Caco-2 (cell line): ENCODE results near the gene CABP1. TPM values are rescaled to one million over a fixed set of nuclear protein-coding genes. Genes with fewer than 3 reads are reported as not detected.

ENCODE experiments used
- BruUV-seq: library from RNA; stranded (reverse); fragments of 400-500 nt; replicated peaks from 2 replicates; lab custom pipeline; 2021; lab: Mats Ljungman, UMichigan
- CTCF ChIA-PET: fragments of 300-600 bp; sonication (Branson Sonifier 250); formaldehyde crosslinking; loops from one replicate; lab custom pipeline; 2022; ENCODE audit warnings: antibody characterized with exemption; lab: Charles Lee
- POLR2A ChIA-PET: fragments of 300-600 bp; sonication (Branson Sonifier 250); formaldehyde crosslinking; loops from one replicate; lab custom pipeline; 2022; ENCODE audit warnings: antibody characterized with exemption; lab: Charles Lee
- DNase-seq, 2 experiments: peaks; one replicate each; pipeline versions ENCODE4 v3.0.0 to v3.0.0-alpha.2; 2020 to 2022
- H3K27me3 ChIP-seq: replicated peaks from 2 replicates; pipeline ENCODE4 v1.6.0; 2011; ENCODE audit warnings: low read length; ENCODE audit not compliant: control insufficient read depth, insufficient read depth
- H3K36me3 ChIP-seq: 2 replicates; pipeline ENCODE4 v1.5.1; 2011; ENCODE audit warnings: low read length; ENCODE audit not compliant: control insufficient read depth, insufficient read depth
- H3K4me1 ChIP-seq: fragments of 250-450 bp; sonication (Bioruptor Pico); 2 replicates; pipeline ENCODE4 v1.5.1; 2020; ENCODE audit warnings: mild to moderate bottlenecking
- H3K4me3 ChIP-seq: 2 replicates; pipeline ENCODE4 v1.5.1; 2011; ENCODE audit warnings: low read depth, mild to moderate bottlenecking, control low read depth, low read length
- H3K9me3 ChIP-seq: fragments of 250-450 bp; sonication (Bioruptor Pico); 2 replicates; pipeline ENCODE4 v1.5.1; 2020; ENCODE audit warnings: mild to moderate bottlenecking, moderate library complexity
- H3K27ac Mint-ChIP-seq: one replicate; pipeline ENCODE4 v1.8.0; 2022; ENCODE audit warnings: mixed read lengths; ENCODE audit not compliant: unreplicated experiment
- H3K27me3 Mint-ChIP-seq: one replicate; pipeline ENCODE4 v1.8.0; 2022; ENCODE audit warnings: mixed read lengths; ENCODE audit not compliant: insufficient read depth, unreplicated experiment
- H3K36me3 Mint-ChIP-seq: one replicate; pipeline ENCODE4 v1.8.0; 2022; ENCODE audit warnings: mild to moderate bottlenecking, mixed read lengths; ENCODE audit not compliant: insufficient read depth, unreplicated experiment
- H3K4me1 Mint-ChIP-seq: one replicate; pipeline ENCODE4 v1.8.0; 2022; ENCODE audit warnings: low read depth, mixed read lengths; ENCODE audit not compliant: unreplicated experiment
- H3K4me3 Mint-ChIP-seq: one replicate; pipeline ENCODE4 v1.8.0; 2022; ENCODE audit warnings: mild to moderate bottlenecking, moderate library complexity, mixed read lengths; ENCODE audit not compliant: unreplicated experiment
- H3K9me3 Mint-ChIP-seq: one replicate; pipeline ENCODE4 v1.8.0; 2022; ENCODE audit warnings: mixed read lengths; ENCODE audit not compliant: unreplicated experiment
- CTCF ChIP-seq, 2 experiments: fragments of 200-600 bp in 1 of 2; IDR thresholded peaks; 1 replicate in 1 of 2; 2 replicates in 1 of 2; pipeline versions ENCODE4 v1.5.1 to v1.8.0; 2011 to 2022; ENCODE audit warnings: antibody characterized with exemption in 1 of 2, control low read depth in 1 of 2, inconsistent platforms in 1 of 2, low read depth in 1 of 2, low read length in 1 of 2, mild to moderate bottlenecking in 1 of 2, moderate library complexity in 1 of 2; ENCODE audit not compliant: insufficient read depth in 1 of 2, severe bottlenecking in 1 of 2, unreplicated experiment in 1 of 2
- intact Hi-C: fragments of 100-400 bp; cut with micrococcal nuclease; formaldehyde crosslinking; loops from one replicate; pipeline ENCODE4 v1.10.0; 2022; ENCODE audit not compliant: unreplicated experiment
- total RNA-seq: library from RNA; stranded (reverse); gene quantifications from 2 replicates; pipeline ENCODE4 v1.2.3, GENCODE V29; 2022

The CABP1 gene
- total RNA-seq, 1 experiment from 2014 or later = 0.95 TPM

GRCh38 chr12:120643574-120643973, 3.1 kb downstream of the CABP1 start:
- DNase-seq = no peak
- Mint-ChIP-seq H3K36me3 (no peaks in the 10 kb centered on the region), H3K27ac (no peak overlapping the region), H3K9me3 (no peaks in the 10 kb centered on the region), H3K4me1 (peaks cover 7% of the 10 kb centered on the region), H3K27me3 (peaks cover 4% of the 10 kb centered on the region), H3K4me3 (no peak overlapping the region)
- Histone ChIP-seq H3K4me3 (no peak overlapping the region), H3K4me1 (peaks cover 8% of the 10 kb centered on the region), H3K9me3 (no peaks in the 10 kb centered on the region), H3K36me3 (no peaks in the 10 kb centered on the region), H3K27me3 (no peaks in the 10 kb centered on the region; the same call in 1 of the 2 replicates)
- no TSS peak for BruUV-seq
- ChIA-PET POLR2A (no interaction called here), CTCF (no interaction called here)
- TF ChIP-seq CTCF (IDR thresholded peaks at IDR 0.05; ENCODE audit: insufficient read depth in 1 of 2, low read depth in 1 of 2, low read length in 1 of 2, severe bottlenecking in 1 of 2, unreplicated experiment in 1 of 2) = no peak
- intact Hi-C loops = no loop called here

- H3K9me3 Mint-ChIP-seq = no peaks in the 10 kb centered on the region
- Histone ChIP-seq H3K9me3 (no peaks in the 10 kb centered on the region), H3K4me3 (no peak overlapping the region), H3K4me1 (peaks cover 8% of the 10 kb centered on the region), H3K36me3 (no peaks in the 10 kb centered on the region), H3K27me3 (no peaks in the 10 kb centered on the region; the same call in 1 of the 2 replicates)
- DNase-seq = no peak
- peaks cover 6% of the 10 kb centered on the region for H3K27me3 Mint-ChIP-seq
- ChIA-PET CTCF (interaction anchor here (0.7 to 2.2 kb wide), 2 partner anchors 11 to 65 kb away, joined by 3 to 5 read pairs; partner anchors contain the start of gene POP5), POLR2A (no interaction called here)
- no peak for TF ChIP-seq CTCF (IDR thresholded peaks at IDR 0.05; ENCODE audit: insufficient read depth in 1 of 2, low read depth in 1 of 2, low read length in 1 of 2, severe bottlenecking in 1 of 2, unreplicated experiment in 1 of 2)
- no peak overlapping the region for H3K27ac Mint-ChIP-seq
- intact Hi-C loops = loop anchor here (5.0 kb wide), 1 partner anchor 41 kb away; the partner anchor contains the start of gene MLEC
- H3K4me1 Mint-ChIP-seq = peaks cover 13% of the 10 kb centered on the region
- H3K4me3 Mint-ChIP-seq = no peak overlapping the region
- no peaks in the 10 kb centered on the region for H3K36me3 Mint-ChIP-seq
- BruUV-seq = no TSS peak
Measured at GRCh38 chr12:120646044-120646443, 5.6 kb downstream of the CABP1 start.

GRCh38 chr12:120647375-120647755, 6.9 kb downstream of the CABP1 start:
- intact Hi-C loops = loop anchor here (5.0 kb wide), 1 partner anchor 40 kb away; the partner anchor contains the start of gene MLEC
- no peaks in the 10 kb centered on the region for H3K36me3 Mint-ChIP-seq
- peaks cover 3% of the 10 kb centered on the region for H3K27me3 Mint-ChIP-seq
- no peaks in the 10 kb centered on the region for H3K9me3 ChIP-seq
- H3K4me3 Mint-ChIP-seq = no peak overlapping the region
- no TSS peak for BruUV-seq
- CTCF ChIA-PET = interaction anchor here (0.6 to 2.2 kb wide), 4 partner anchors 66 to 193 kb away, joined by 3 to 5 read pairs (median 4); partner anchors contain the start of gene POP5
- no peak overlapping the region for H3K4me3 ChIP-seq
- H3K4me1 ChIP-seq = no peaks in the 10 kb centered on the region
- TF ChIP-seq CTCF (IDR thresholded peaks at IDR 0.05; ENCODE audit: insufficient read depth in 1 of 2, low read depth in 1 of 2, low read length in 1 of 2, severe bottlenecking in 1 of 2, unreplicated experiment in 1 of 2) = no peak
- H3K9me3 Mint-ChIP-seq = no peaks in the 10 kb centered on the region
- no peak overlapping the region for H3K27ac Mint-ChIP-seq
- no peaks in the 10 kb centered on the region for H3K36me3 ChIP-seq
- no peak for DNase-seq
- no peaks in the 10 kb centered on the region for H3K27me3 ChIP-seq
- POLR2A ChIA-PET = no interaction called here
- H3K4me1 Mint-ChIP-seq = peaks cover 6% of the 10 kb centered on the region
